Measurements from ENCODE around the gene HRAS. TPM values are rescaled to one million over a fixed set of nuclear protein-coding genes. Genes with fewer than 3 reads are reported as not detected.

HRAS gene
- total RNA-seq, 2 experiments from 2014 or later = 23.7 to 23.9 TPM

DNA sequence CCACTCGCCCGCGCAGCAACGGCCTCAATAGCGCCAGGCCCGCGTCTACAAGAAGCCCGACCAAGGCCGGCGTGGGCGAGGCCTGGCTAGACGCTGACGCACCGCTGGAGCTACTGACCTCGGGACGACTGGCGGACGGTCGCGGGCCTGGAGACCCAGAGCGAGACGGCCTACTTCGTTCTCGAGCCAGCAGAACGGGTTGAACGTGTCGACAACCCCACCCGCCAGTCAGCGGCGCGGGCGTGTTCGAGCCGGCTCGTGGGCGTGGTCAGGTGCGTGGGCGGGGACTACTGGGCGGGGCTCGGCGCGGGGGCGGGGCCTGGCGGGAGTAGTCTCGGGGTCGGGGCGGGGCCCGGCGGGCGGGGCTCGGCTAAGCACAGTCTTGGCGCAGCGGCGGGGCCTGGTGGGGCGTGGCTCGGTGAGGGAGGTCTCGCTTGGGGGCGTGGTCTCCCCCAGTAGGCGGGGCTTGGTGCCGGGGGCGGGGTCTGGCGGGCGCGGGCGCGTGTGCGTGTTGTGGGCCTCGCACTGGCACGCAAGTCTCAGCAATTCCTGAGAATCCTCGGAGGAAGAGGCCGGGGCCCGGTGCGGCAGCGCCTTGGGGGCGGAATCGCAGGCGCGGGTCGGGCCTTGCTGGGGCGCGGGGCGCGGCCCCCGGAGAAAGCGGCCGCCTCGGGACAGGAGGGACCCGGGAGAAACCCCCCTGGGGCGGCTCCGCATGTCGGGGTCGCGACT is 28.2 kb downstream of the HRAS start, which contains the start of gene RNH1:
RNH1 (minus strand) TSS at position 248 of the 732 bp plus-strand sequence. CDS start 5,080 bp downstream, outside the sequence.
- H3K4me1 ChIP-seq (ENCODE audit: insufficient read depth, low read length) = peaks cover 51% of the 10 kb centered on the region
- intact Hi-C loops (cut with DNase I, micrococcal nuclease) = loop anchor here (1.0 to 10.0 kb wide), 9 partner anchors 11 to 300 kb away; partner anchors contain the start of genes PSMD13 (in 2 of the 2), PTDSS2 (in 2 of the 2), SIRT3 (in 2 of the 2) and BET1L (in 1 of the 2)
- Mint-ChIP-seq H3K9me3 (no peaks in the 10 kb centered on the region), H3K27me3 (peaks cover 4% of the 10 kb centered on the region), H3K27ac (peak within 1 kb of the TSS; percentile 100), H3K4me1 (ENCODE audit: low read depth) (peaks cover 24% of the 10 kb centered on the region), H3K36me3 (ENCODE audit: low read depth) (peaks cover 31% of the 10 kb centered on the region), H3K4me3 (peak within 1 kb of the TSS; percentile 97)
- H3K36me3 ChIP-seq (ENCODE audit: insufficient read depth, low read length) = peaks cover 11% of the 10 kb centered on the region
- peak; percentile 77 for ATAC-seq (ENCODE audit: poor library complexity)
- H3K27me3 ChIP-seq (ENCODE audit: control insufficient read depth in 1 of 2, insufficient read depth in 2 of 2, low read length in 2 of 2) = no peaks in the 10 kb centered on the region
- TF ChIP-seq, protein P1, sequence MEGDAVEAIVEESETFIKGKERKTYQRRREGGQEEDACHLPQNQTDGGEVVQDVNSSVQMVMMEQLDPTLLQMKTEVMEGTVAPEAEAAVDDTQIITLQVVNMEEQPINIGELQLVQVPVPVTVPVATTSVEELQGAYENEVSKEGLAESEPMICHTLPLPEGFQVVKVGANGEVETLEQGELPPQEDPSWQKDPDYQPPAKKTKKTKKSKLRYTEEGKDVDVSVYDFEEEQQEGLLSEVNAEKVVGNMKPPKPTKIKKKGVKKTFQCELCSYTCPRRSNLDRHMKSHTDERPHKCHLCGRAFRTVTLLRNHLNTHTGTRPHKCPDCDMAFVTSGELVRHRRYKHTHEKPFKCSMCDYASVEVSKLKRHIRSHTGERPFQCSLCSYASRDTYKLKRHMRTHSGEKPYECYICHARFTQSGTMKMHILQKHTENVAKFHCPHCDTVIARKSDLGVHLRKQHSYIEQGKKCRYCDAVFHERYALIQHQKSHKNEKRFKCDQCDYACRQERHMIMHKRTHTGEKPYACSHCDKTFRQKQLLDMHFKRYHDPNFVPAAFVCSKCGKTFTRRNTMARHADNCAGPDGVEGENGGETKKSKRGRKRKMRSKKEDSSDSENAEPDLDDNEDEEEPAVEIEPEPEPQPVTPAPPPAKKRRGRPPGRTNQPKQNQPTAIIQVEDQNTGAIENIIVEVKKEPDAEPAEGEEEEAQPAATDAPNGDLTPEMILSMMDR (IDR thresholded peaks at IDR 0.05) = no peak
- H3K9me3 ChIP-seq (ENCODE audit: control insufficient read depth in 1 of 2, insufficient read depth in 1 of 2, low read length in 2 of 2) = no peaks in the 10 kb centered on the region
- DNase-seq = peak; percentile 97 to 100 (median 99)
- ChIA-PET POLR2A (interaction anchor here (0.7 to 2.4 kb wide), 27 partner anchors 10 to 312 kb away, joined by 3 to 50 read pairs (median 6); partner anchors contain the start of genes ANO9, BET1L, HRAS and PHRF1), CTCF (interaction anchor here (1.1 to 2.7 kb wide), 4 partner anchors 11 to 100 kb away, joined by 3 to 11 read pairs (median 7); partner anchors contain the start of gene PTDSS2)
- H3K4me3 ChIP-seq (ENCODE audit: low read length) = peak within 1 kb of the TSS; percentile 78
- peak within 1 kb of the TSS; percentile 100 for H3K27ac ChIP-seq (ENCODE audit: low read depth in 1 of 2, low read length in 2 of 2)

DNA sequence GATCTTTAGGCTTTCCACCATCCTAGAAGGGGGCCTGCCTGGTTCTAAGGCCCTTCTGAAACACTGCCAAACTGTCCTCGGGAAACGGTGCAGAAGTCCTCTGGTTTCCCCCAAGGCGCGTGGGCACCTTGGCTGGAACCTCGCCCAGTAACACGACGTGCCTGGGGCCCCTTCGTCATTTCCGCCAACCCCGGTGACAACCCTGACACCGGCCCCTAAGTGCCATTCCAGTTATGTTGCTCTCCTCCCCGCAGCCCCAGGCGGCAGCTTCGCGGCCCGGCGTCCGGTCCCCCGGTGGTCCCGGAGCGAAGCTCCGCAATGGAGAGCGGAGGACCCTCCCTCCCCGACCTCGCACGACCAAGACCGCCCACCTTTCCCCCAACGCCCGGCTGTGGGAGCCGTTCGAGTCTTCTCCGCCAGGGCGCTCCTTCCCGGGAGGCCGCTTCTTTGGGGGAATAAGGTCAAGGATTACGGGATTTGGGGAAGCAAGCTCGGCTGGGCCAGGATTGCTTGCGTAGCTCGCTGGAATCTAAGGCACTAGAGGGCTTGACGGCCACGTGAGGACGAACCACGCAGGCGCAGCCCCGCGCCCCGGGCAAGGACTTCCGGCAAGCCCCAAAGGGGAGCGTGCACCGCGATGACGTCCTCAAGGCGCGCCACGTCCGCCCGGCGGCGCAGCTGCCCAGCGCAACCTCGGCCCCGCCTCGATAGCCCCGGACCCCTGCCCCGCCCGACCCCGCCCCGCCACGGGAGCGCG is 29.0 kb downstream of the HRAS start:
- Histone ChIP-seq H3K36me3 (ENCODE audit: insufficient read depth, low read length) (peaks cover 18% of the 10 kb centered on the region), H3K9me3 (ENCODE audit: control insufficient read depth in 1 of 2, insufficient read depth in 1 of 2, low read length in 2 of 2) (no peaks in the 10 kb centered on the region), H3K4me1 (ENCODE audit: insufficient read depth, low read length) (peaks cover 53% of the 10 kb centered on the region), H3K27ac (ENCODE audit: low read depth in 1 of 2, low read length in 2 of 2) (peak overlapping the region; percentile 100), H3K4me3 (ENCODE audit: low read length) (peak overlapping the region; percentile 78), H3K27me3 (ENCODE audit: control insufficient read depth in 1 of 2, insufficient read depth in 2 of 2, low read length in 2 of 2) (no peaks in the 10 kb centered on the region)
- Mint-ChIP-seq H3K27me3 (peaks cover 4% of the 10 kb centered on the region), H3K27ac (peak overlapping the region; percentile 100), H3K9me3 (no peaks in the 10 kb centered on the region), H3K4me1 (ENCODE audit: low read depth) (peaks cover 24% of the 10 kb centered on the region), H3K36me3 (ENCODE audit: low read depth) (peaks cover 27% of the 10 kb centered on the region), H3K4me3 (peak overlapping the region; percentile 97)
- DNase-seq = peak; percentile 93 to 99 (median 97)
- POLR2A ChIA-PET = interaction anchor here (0.5 to 2.4 kb wide), 30 partner anchors 10 to 313 kb away, joined by 3 to 50 read pairs (median 4); partner anchors contain the start of genes ANO9, BET1L, HRAS and PHRF1
- peak; percentile 67 for ATAC-seq (ENCODE audit: poor library complexity)
- CTCF ChIA-PET = interaction anchor here (0.7 to 2.7 kb wide), 5 partner anchors 12 to 422 kb away, joined by 3 to 11 read pairs (median 4); partner anchors contain the start of gene PTDSS2
- TF ChIP-seq, protein P1 (IDR thresholded peaks at IDR 0.05) = no peak
- intact Hi-C loops (cut with DNase I, micrococcal nuclease) = loop anchor here (1.0 to 10.0 kb wide), 7 partner anchors 52 to 299 kb away; partner anchors contain the start of genes PSMD13 (in 2 of the 2), PTDSS2 (in 2 of the 2), SIRT3 (in 2 of the 2) and BET1L (in 1 of the 2)

DNA sequence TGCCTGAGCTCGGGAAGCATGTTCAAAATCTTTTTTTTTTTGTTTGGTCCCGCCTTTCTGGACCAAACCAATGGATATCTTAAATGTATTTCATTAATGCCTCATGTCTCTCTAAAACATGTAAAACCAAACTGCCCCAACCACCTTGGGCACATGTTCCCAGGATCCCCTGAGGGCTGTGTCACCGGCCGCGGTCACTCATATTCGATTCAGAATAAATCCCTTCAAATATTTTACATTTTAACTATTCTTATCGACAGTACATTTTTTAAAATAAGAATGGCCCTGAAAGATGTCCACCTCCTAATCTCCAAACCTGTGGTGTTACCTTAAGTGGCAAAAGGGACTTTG is 30.4 kb downstream of the HRAS start:
- Mint-ChIP-seq H3K27me3 (peaks cover 4% of the 10 kb centered on the region), H3K27ac (peak overlapping the region; percentile 100), H3K4me1 (ENCODE audit: low read depth) (peaks cover 24% of the 10 kb centered on the region), H3K36me3 (ENCODE audit: low read depth) (peaks cover 27% of the 10 kb centered on the region), H3K4me3 (peak overlapping the region; percentile 81), H3K9me3 (no peaks in the 10 kb centered on the region)
- Histone ChIP-seq H3K4me1 (ENCODE audit: insufficient read depth, low read length) (peaks cover 53% of the 10 kb centered on the region), H3K9me3 (ENCODE audit: control insufficient read depth in 1 of 2, insufficient read depth in 1 of 2, low read length in 2 of 2) (no peaks in the 10 kb centered on the region), H3K27ac (ENCODE audit: low read depth in 1 of 2, low read length in 2 of 2) (no peak overlapping the region), H3K36me3 (ENCODE audit: insufficient read depth, low read length) (peaks cover 30% of the 10 kb centered on the region), H3K27me3 (ENCODE audit: control insufficient read depth in 1 of 2, insufficient read depth in 2 of 2, low read length in 2 of 2) (no peaks in the 10 kb centered on the region), H3K4me3 (ENCODE audit: low read length) (no peak overlapping the region)
- intact Hi-C loops (cut with DNase I, micrococcal nuclease) = loop anchor here (5.0 to 10.0 kb wide), 3 partner anchors 50 to 298 kb away; partner anchors contain the start of genes BET1L (in 1 of the 2), PTDSS2 (in 1 of the 2), RIC8A (in 1 of the 2) and SLC25A22 (in 1 of the 2)
- DNase-seq = no peak
- ChIA-PET CTCF (interaction anchor here (2.7 kb wide), 1 partner anchor 14 kb away, joined by 10 read pairs; no protein-coding TSS in a partner anchor), POLR2A (interaction anchor here (1.0 to 2.3 kb wide), 3 partner anchors 13 to 55 kb away, joined by 3 to 27 read pairs (median 3); partner anchors contain the start of gene PTDSS2)
- TF ChIP-seq, protein P1 (IDR thresholded peaks at IDR 0.05) = no peak
- ATAC-seq (ENCODE audit: poor library complexity) = no peak

Data from CD4-positive, alpha-beta T cell (primary cell).